ENCODE data around the gene TTC29. TPM values are rescaled to one million over a fixed set of nuclear protein-coding genes. Genes with fewer than 3 reads are reported as not detected.

Gene TTC29
- total RNA-seq, 1 donor from 2014 or later, result 0.09 TPM

DNA sequence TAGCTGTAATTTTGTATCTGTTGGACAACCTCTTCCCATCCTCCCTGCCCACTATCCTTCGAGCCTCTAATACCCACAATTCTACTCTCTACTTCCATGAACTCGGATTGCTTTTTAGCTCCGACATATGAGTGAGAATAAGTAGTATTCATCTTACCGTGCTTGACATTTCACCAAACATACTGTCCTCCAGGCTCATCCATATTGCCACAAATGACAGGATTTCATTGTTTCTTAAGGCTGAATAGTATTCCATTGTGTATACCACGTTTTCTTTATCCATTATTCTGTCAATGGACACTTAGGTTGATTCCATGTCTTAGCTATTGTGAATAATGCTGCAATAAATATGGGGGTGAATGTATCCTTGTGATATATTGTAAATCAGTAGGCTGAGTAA lies 26.4 kb upstream of the TTC29 start:
- Histone ChIP-seq H3K27ac (no peak overlapping the region), H3K27me3 (no peaks in the 10 kb centered on the region), H3K4me1 (peaks cover 32% of the 10 kb centered on the region), H3K4me3 (no peak overlapping the region), H3K79me2 (ENCODE audit: low read depth) (no peaks in the 10 kb centered on the region), H3K9me3 (ENCODE audit: low read depth) (no peaks in the 10 kb centered on the region), H3F3A (ENCODE audit: low read depth) (no peaks in the 10 kb centered on the region), H2AFZ (replicated peaks) (no peak overlapping the region), H3K36me3 (no peaks in the 10 kb centered on the region), H3K4me2 (no peak overlapping the region), H4K20me1 (ENCODE audit: low read depth) (no peaks in the 10 kb centered on the region), H3K9ac (no peak overlapping the region)
- no peak overlapping the region for H3K27ac Mint-ChIP-seq
- H3K9me3 Mint-ChIP-seq, result peaks cover 6% of the 10 kb centered on the region
- peaks cover 18% of the 10 kb centered on the region for H3K4me1 Mint-ChIP-seq
- no peak for DNase-seq (ENCODE audit: low spot score)
- H3K27me3 Mint-ChIP-seq (ENCODE audit: insufficient read depth, low read depth), result peaks cover 6% of the 10 kb centered on the region
- TF ChIP-seq EZH2phosphoT487 (IDR thresholded peaks at IDR 0.05), result no peak
- H3K36me3 Mint-ChIP-seq, result no peaks in the 10 kb centered on the region
- no peak overlapping the region for H3K4me3 Mint-ChIP-seq

DNA sequence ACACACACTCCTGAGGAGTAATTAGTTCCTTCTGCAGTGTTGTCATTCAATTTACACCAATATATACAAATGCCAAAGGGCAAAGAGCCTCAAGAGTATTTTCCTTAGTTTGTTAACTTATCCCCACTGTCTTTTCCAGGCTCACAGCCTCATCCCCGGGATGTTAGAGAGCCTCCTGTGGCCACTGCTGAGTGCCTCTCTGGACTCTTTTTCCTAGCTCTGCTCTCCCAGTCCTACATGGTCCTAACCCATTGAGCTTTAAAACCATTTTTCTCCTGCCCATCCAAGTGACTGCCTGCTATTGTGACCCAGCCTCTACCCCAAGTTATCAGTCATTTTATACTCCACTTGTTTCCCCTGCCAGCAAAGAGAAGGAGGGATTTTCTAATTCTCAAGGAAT lies 23.5 kb upstream of the TTC29 start:
- H3K27me3 ChIP-seq, result no peaks in the 10 kb centered on the region
- Mint-ChIP-seq H3K4me3 (no peak overlapping the region), H3K4me1 (no peaks in the 10 kb centered on the region), H3K36me3 (peaks cover 3% of the 10 kb centered on the region), H3K9me3 (peaks cover 13% of the 10 kb centered on the region), H3K27ac (no peak overlapping the region), H3K27me3 (ENCODE audit: insufficient read depth, low read depth) (peaks cover 3% of the 10 kb centered on the region)
- no peak for DNase-seq (ENCODE audit: low spot score)
- no peaks in the 10 kb centered on the region for H3K79me2 ChIP-seq (ENCODE audit: low read depth)
- H3K27ac ChIP-seq, result no peak overlapping the region
- TF ChIP-seq, protein P1, sequence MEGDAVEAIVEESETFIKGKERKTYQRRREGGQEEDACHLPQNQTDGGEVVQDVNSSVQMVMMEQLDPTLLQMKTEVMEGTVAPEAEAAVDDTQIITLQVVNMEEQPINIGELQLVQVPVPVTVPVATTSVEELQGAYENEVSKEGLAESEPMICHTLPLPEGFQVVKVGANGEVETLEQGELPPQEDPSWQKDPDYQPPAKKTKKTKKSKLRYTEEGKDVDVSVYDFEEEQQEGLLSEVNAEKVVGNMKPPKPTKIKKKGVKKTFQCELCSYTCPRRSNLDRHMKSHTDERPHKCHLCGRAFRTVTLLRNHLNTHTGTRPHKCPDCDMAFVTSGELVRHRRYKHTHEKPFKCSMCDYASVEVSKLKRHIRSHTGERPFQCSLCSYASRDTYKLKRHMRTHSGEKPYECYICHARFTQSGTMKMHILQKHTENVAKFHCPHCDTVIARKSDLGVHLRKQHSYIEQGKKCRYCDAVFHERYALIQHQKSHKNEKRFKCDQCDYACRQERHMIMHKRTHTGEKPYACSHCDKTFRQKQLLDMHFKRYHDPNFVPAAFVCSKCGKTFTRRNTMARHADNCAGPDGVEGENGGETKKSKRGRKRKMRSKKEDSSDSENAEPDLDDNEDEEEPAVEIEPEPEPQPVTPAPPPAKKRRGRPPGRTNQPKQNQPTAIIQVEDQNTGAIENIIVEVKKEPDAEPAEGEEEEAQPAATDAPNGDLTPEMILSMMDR (IDR thresholded peaks at IDR 0.05), result no peak
- no peak for TF ChIP-seq EZH2 (IDR thresholded peaks at IDR 0.05)
- TF ChIP-seq EZH2phosphoT487 (IDR thresholded peaks at IDR 0.05), result no peak
- H3K9ac ChIP-seq, result no peak overlapping the region
- H2AFZ ChIP-seq (replicated peaks), result no peak overlapping the region
- H3K4me1 ChIP-seq, result peaks cover 10% of the 10 kb centered on the region
- no peak overlapping the region for H3K4me3 ChIP-seq
- H3K9me3 ChIP-seq (ENCODE audit: low read depth), result no peaks in the 10 kb centered on the region
- no peaks in the 10 kb centered on the region for H3F3A ChIP-seq (ENCODE audit: low read depth)
- H3K4me2 ChIP-seq, result no peak overlapping the region
- H4K20me1 ChIP-seq (ENCODE audit: low read depth), result no peaks in the 10 kb centered on the region
- no peaks in the 10 kb centered on the region for H3K36me3 ChIP-seq

DNA sequence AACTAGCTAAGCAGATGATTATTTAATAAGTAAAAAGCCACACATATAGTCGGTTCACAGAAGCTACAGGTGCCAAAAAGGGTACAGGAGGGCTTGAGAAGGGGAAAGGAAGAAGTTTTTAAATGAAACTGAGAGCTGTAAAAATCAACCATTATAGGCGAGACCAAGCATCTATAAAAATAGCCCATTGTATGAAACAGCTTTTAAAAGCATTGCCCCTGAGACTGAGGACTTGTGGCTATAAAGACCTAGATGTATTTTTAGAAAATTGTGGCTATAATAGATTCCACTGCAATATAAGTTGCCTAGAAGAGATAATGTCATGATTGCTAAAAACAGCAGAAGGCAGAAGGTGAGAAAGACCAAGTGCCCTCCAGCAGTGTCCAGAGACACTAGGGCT lies 15.0 kb upstream of the TTC29 start:
- DNase-seq (ENCODE audit: low spot score), result no peak
- H3K9me3 ChIP-seq (ENCODE audit: low read depth), result no peaks in the 10 kb centered on the region
- H3K4me3 Mint-ChIP-seq, result no peak overlapping the region

DNA sequence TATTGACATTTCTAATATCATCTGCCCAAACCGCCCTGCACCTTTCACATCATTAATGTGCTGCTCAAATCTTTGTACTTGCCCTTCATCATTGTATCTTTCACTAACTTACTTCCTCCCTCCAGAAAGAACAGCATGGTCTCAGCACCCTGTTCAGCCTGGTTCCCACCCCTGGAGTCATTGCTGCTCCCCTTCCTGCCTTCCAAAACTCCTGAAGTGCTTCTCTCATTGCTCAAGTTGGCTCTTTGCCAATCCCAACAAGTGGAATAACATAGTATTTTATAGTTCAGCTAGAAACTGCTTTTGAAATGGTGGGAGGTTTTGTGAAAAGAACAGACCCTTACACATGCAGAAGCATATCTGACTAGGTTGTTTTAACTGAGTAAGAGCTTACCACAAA lies 14.0 kb upstream of the TTC29 start:
- H3K4me1 Mint-ChIP-seq, result no peaks in the 10 kb centered on the region
- H3K9me3 Mint-ChIP-seq, result no peaks in the 10 kb centered on the region
- peaks cover 3% of the 10 kb centered on the region for H3K27me3 Mint-ChIP-seq (ENCODE audit: insufficient read depth, low read depth)
- H3K27me3 ChIP-seq, result no peaks in the 10 kb centered on the region
- DNase-seq (ENCODE audit: low spot score), result no peak
- no peak overlapping the region for H2AFZ ChIP-seq (replicated peaks)
- H3K9ac ChIP-seq, result no peak overlapping the region
- no peaks in the 10 kb centered on the region for H4K20me1 ChIP-seq (ENCODE audit: low read depth)
- H3K4me1 ChIP-seq, result no peaks in the 10 kb centered on the region
- no peaks in the 10 kb centered on the region for H3F3A ChIP-seq (ENCODE audit: low read depth)
- no peaks in the 10 kb centered on the region for H3K36me3 ChIP-seq
- TF ChIP-seq EZH2phosphoT487 (IDR thresholded peaks at IDR 0.05) (no peak), EZH2 (IDR thresholded peaks at IDR 0.05) (no peak)
- TF ChIP-seq, protein P1 (IDR thresholded peaks at IDR 0.05), result no peak
- H3K27ac Mint-ChIP-seq, result no peak overlapping the region
- no peak overlapping the region for H3K4me3 Mint-ChIP-seq
- no peak overlapping the region for H3K4me3 ChIP-seq
- H3K9me3 ChIP-seq (ENCODE audit: low read depth), result no peaks in the 10 kb centered on the region
- H3K27ac ChIP-seq, result no peak overlapping the region
- H3K79me2 ChIP-seq (ENCODE audit: low read depth), result no peaks in the 10 kb centered on the region
- H3K36me3 Mint-ChIP-seq, result no peaks in the 10 kb centered on the region
- H3K4me2 ChIP-seq, result no peak overlapping the region

More for the DNA sequence above, 15.0 kb upstream of the TTC29 start:
- no peaks in the 10 kb centered on the region for H3K9me3 Mint-ChIP-seq
- no peaks in the 10 kb centered on the region for H3K4me1 Mint-ChIP-seq
- H3F3A ChIP-seq (ENCODE audit: low read depth), result no peaks in the 10 kb centered on the region
- H3K27ac Mint-ChIP-seq, result no peak overlapping the region
- no peaks in the 10 kb centered on the region for H3K27me3 ChIP-seq
- no peaks in the 10 kb centered on the region for H4K20me1 ChIP-seq (ENCODE audit: low read depth)
- H3K4me1 ChIP-seq, result no peaks in the 10 kb centered on the region
- H3K4me3 ChIP-seq, result no peak overlapping the region
- no peak overlapping the region for H3K4me2 ChIP-seq
- no peak overlapping the region for H2AFZ ChIP-seq (replicated peaks)
- H3K36me3 Mint-ChIP-seq, result no peaks in the 10 kb centered on the region
- no peak overlapping the region for H3K27ac ChIP-seq
- no peak overlapping the region for H3K9ac ChIP-seq
- H3K79me2 ChIP-seq (ENCODE audit: low read depth), result no peaks in the 10 kb centered on the region
- H3K36me3 ChIP-seq, result no peaks in the 10 kb centered on the region
- TF ChIP-seq, protein P1 (IDR thresholded peaks at IDR 0.05), result no peak
- TF ChIP-seq EZH2 (IDR thresholded peaks at IDR 0.05) (no peak), EZH2phosphoT487 (IDR thresholded peaks at IDR 0.05) (no peak)
- H3K27me3 Mint-ChIP-seq (ENCODE audit: insufficient read depth, low read depth), result peaks cover 3% of the 10 kb centered on the region

Measured in neural progenitor cell (in vitro differentiated cells).